KMS-11 (cell line): Measurements from ENCODE around the gene SIRT5.

Experiments used
- H2AFZ ChIP-seq: fragments of 200-600 bp; sonication (generic); 2 replicates; pipeline ENCODE4 v1.6.1; 2016; ENCODE audit warnings: antibody characterized with exemption, mixed run types, low read depth
- H3K27ac ChIP-seq: fragments of 200-600 bp; sonication (generic); 2 replicates; pipeline ENCODE4 v1.6.1; 2016; ENCODE audit warnings: mild to moderate bottlenecking, mixed run types
- H3K27me3 ChIP-seq: fragments of 200-600 bp; sonication (generic); 2 replicates; pipeline ENCODE4 v1.6.1; 2017; ENCODE audit warnings: mild to moderate bottlenecking, low read depth, mixed run types, moderate library complexity; ENCODE audit not compliant: insufficient read depth
- H3K36me3 ChIP-seq: fragments of 200-600 bp; sonication (generic); 2 replicates; pipeline ENCODE4 v1.6.1; 2017; ENCODE audit warnings: mild to moderate bottlenecking, mixed run types; ENCODE audit not compliant: insufficient read depth
- H3K4me1 ChIP-seq: fragments of 200-600 bp; sonication (generic); 2 replicates; pipeline ENCODE4 v1.6.1; 2016; ENCODE audit warnings: mild to moderate bottlenecking, low read depth, mixed run types; ENCODE audit not compliant: poor library complexity, severe bottlenecking
- H3K4me2 ChIP-seq: fragments of 200-600 bp; sonication (generic); 2 replicates; pipeline ENCODE4 v1.7.0; 2016; ENCODE audit warnings: mild to moderate bottlenecking, mixed run types
- H3K4me3 ChIP-seq: fragments of 200-600 bp; sonication (generic); IDR thresholded peaks from 2 replicates; pipeline ENCODE4 v1.6.1; 2017; ENCODE audit warnings: low read depth, low read length, mixed read lengths; ENCODE audit not compliant: insufficient read depth
- H3K79me2 ChIP-seq: fragments of 200-600 bp; sonication (generic); 2 replicates; pipeline ENCODE4 v1.6.1; 2016; ENCODE audit warnings: low read depth, mixed run types; ENCODE audit not compliant: insufficient read depth
- H3K9ac ChIP-seq: fragments of 200-600 bp; sonication (generic); 2 replicates; pipeline ENCODE4 v1.6.1; 2016; ENCODE audit warnings: mild to moderate bottlenecking, mixed run types
- H4K20me1 ChIP-seq: fragments of 200-600 bp; sonication (generic); 2 replicates; pipeline ENCODE4 v1.6.1; 2016; ENCODE audit warnings: mild to moderate bottlenecking, mixed run types; ENCODE audit not compliant: insufficient read depth
- CTCF ChIP-seq: fragments of 200-600 bp; sonication (generic); conservative IDR thresholded peaks from 2 replicates; pipeline ENCODE4 v1.6.1; 2017; ENCODE audit warnings: low read depth, mild to moderate bottlenecking, antibody characterized with exemption, low read length, moderate library complexity, mixed read lengths

Gene SIRT5

GRCh38 chr6:13559968-13560650, 14.3 kb upstream of the SIRT5 start:
- no peaks in the 10 kb centered on the region for H3K79me2 ChIP-seq
- H3K4me1 ChIP-seq = no peaks in the 10 kb centered on the region
- no peaks in the 10 kb centered on the region for H4K20me1 ChIP-seq
- no peaks in the 10 kb centered on the region for H3K27me3 ChIP-seq
- H3K4me2 ChIP-seq = no peak overlapping the region
- H3K27ac ChIP-seq = no peak overlapping the region
- H3K9ac ChIP-seq = no peak overlapping the region
- no peak for TF ChIP-seq CTCF
- no peak overlapping the region for H3K4me3 ChIP-seq
- H3K36me3 ChIP-seq = no peaks in the 10 kb centered on the region
- H2AFZ ChIP-seq = no peak overlapping the region

GRCh38 chr6:13560651-13561044, 13.8 kb upstream of the SIRT5 start:
- no peak overlapping the region for H2AFZ ChIP-seq
- H3K4me2 ChIP-seq = no peak overlapping the region
- H3K36me3 ChIP-seq = no peaks in the 10 kb centered on the region
- H3K9ac ChIP-seq = no peak overlapping the region
- H3K27ac ChIP-seq = no peak overlapping the region
- H3K4me1 ChIP-seq = no peaks in the 10 kb centered on the region
- TF ChIP-seq CTCF = no peak
- H3K27me3 ChIP-seq = no peaks in the 10 kb centered on the region
- no peaks in the 10 kb centered on the region for H4K20me1 ChIP-seq
- H3K4me3 ChIP-seq = no peak overlapping the region
- no peaks in the 10 kb centered on the region for H3K79me2 ChIP-seq

- H2AFZ ChIP-seq = no peak overlapping the region
- no peak overlapping the region for H3K4me3 ChIP-seq
- no peaks in the 10 kb centered on the region for H4K20me1 ChIP-seq
- no peak overlapping the region for H3K9ac ChIP-seq
- no peaks in the 10 kb centered on the region for H3K27me3 ChIP-seq
- TF ChIP-seq CTCF = no peak
- H3K27ac ChIP-seq = no peak overlapping the region
- no peaks in the 10 kb centered on the region for H3K79me2 ChIP-seq
- H3K4me1 ChIP-seq = no peaks in the 10 kb centered on the region
- H3K4me2 ChIP-seq = no peak overlapping the region
- H3K36me3 ChIP-seq = no peaks in the 10 kb centered on the region
Observed at GRCh38 chr6:13561624-13562267, 12.7 kb upstream of the SIRT5 start.

- TF ChIP-seq CTCF = no peak
- no peaks in the 10 kb centered on the region for H3K4me1 ChIP-seq
Observed at GRCh38 chr6:13563009-13563408, 11.4 kb upstream of the SIRT5 start.

More at GRCh38 chr6:13563009-13563408, 11.4 kb upstream of the SIRT5 start:
- H3K4me2 ChIP-seq = no peak overlapping the region
- no peaks in the 10 kb centered on the region for H3K79me2 ChIP-seq
- H3K4me3 ChIP-seq = no peak overlapping the region
- H3K27ac ChIP-seq = no peak overlapping the region
- no peaks in the 10 kb centered on the region for H3K27me3 ChIP-seq
- no peaks in the 10 kb centered on the region for H3K36me3 ChIP-seq
- H3K9ac ChIP-seq = no peak overlapping the region
- no peaks in the 10 kb centered on the region for H4K20me1 ChIP-seq
- no peak overlapping the region for H2AFZ ChIP-seq
